Brain microvascular endothelial cell (primary cell): ENCODE measurements around the gene EIF4E.
"Not testable (repeated sequence)": the region's sequence is repeated elsewhere in the genome, so short reads cannot be mapped to it uniquely, and the experiment has no call there.

Source experiments
- DNase-seq: peaks from one replicate; pipeline ENCODE4 v3.0.0-alpha.2; 2020
- H3K27ac ChIP-seq: fragments of 250-450 bp; sonication (Bioruptor Pico); 2 replicates; pipeline ENCODE4 v1.5.1; 2020; ENCODE audit warnings: mild to moderate bottlenecking, moderate library complexity
- H3K27me3 ChIP-seq: fragments of 250-450 bp; sonication (Bioruptor Pico); replicated peaks from 2 replicates; pipeline ENCODE4 v1.5.1; 2020; ENCODE audit warnings: mild to moderate bottlenecking
- H3K36me3 ChIP-seq: fragments of 250-450 bp; sonication (Bioruptor Pico); replicated peaks from 2 replicates; pipeline ENCODE4 v1.5.1; 2020; ENCODE audit warnings: mild to moderate bottlenecking
- H3K4me3 ChIP-seq: 2 replicates; pipeline ENCODE4 v1.5.1; 2011; ENCODE audit warnings: low read depth, mild to moderate bottlenecking, control low read depth, low read length, moderate library complexity
- in situ Hi-C: cut with HindIII; loops from 2 replicates; pipeline ENCODE4 v1.10.0; 2017; ENCODE audit warnings: low sequenced_read_pairs, low pct_ligation_motif_present
- TF ChIP-seq, protein P1 (sequence below): IDR thresholded peaks from 2 replicates; pipeline ENCODE4 v1.5.1; 2011; ENCODE audit warnings: low read depth, mild to moderate bottlenecking, moderate library complexity, low read length, control low read depth, inconsistent platforms; ENCODE audit errors: missing control alignments

EIF4E gene

GRCh38 chr4:98861100-98861884 is 67.6 kb downstream of the EIF4E start:
- TF ChIP-seq, protein P1, sequence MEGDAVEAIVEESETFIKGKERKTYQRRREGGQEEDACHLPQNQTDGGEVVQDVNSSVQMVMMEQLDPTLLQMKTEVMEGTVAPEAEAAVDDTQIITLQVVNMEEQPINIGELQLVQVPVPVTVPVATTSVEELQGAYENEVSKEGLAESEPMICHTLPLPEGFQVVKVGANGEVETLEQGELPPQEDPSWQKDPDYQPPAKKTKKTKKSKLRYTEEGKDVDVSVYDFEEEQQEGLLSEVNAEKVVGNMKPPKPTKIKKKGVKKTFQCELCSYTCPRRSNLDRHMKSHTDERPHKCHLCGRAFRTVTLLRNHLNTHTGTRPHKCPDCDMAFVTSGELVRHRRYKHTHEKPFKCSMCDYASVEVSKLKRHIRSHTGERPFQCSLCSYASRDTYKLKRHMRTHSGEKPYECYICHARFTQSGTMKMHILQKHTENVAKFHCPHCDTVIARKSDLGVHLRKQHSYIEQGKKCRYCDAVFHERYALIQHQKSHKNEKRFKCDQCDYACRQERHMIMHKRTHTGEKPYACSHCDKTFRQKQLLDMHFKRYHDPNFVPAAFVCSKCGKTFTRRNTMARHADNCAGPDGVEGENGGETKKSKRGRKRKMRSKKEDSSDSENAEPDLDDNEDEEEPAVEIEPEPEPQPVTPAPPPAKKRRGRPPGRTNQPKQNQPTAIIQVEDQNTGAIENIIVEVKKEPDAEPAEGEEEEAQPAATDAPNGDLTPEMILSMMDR = no peak
- Histone ChIP-seq H3K27me3 (no peaks in the 10 kb centered on the region), H3K36me3 (no peaks in the 10 kb centered on the region), H3K4me3 (no peak overlapping the region), H3K27ac (no peak overlapping the region)
- no peak for DNase-seq
- in situ Hi-C loops = no loop called here

DNA sequence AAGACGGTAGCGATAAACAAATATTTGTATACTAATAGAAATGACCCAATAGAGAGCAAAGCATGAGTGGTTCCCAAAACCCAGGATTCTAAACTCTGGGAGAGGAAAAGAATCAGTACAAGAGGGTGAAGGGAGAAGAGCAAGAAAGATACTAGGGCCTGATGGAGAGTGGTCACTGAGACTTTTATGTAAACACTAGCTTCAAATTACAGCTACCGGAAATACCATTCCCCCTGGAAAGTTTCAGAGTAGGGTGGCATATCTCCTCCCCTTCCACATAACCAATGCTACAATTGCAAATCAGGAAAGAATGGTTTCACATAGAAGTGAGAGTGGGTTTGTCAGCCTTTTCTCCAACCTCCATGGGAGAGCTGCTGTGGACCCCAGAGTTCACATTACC is 77.1 kb downstream of the EIF4E start:
- no peak overlapping the region for H3K27ac ChIP-seq

GRCh38 chr4:98850937-98851336 is 78.0 kb downstream of the EIF4E start:
- no peak for DNase-seq
- Histone ChIP-seq H3K27me3 (no peaks in the 10 kb centered on the region), H3K4me3 (no peak overlapping the region), H3K27ac (no peak overlapping the region), H3K36me3 (no peaks in the 10 kb centered on the region)
- in situ Hi-C loops = no loop called here
- TF ChIP-seq, protein P1 = no peak

More for the DNA sequence above, 77.1 kb downstream of the EIF4E start:
- no peaks in the 10 kb centered on the region for H3K27me3 ChIP-seq
- H3K4me3 ChIP-seq = no peak overlapping the region
- in situ Hi-C loops = no loop called here
- TF ChIP-seq, protein P1 = no peak
- DNase-seq = peak; percentile 29
- no peaks in the 10 kb centered on the region for H3K36me3 ChIP-seq

DNA sequence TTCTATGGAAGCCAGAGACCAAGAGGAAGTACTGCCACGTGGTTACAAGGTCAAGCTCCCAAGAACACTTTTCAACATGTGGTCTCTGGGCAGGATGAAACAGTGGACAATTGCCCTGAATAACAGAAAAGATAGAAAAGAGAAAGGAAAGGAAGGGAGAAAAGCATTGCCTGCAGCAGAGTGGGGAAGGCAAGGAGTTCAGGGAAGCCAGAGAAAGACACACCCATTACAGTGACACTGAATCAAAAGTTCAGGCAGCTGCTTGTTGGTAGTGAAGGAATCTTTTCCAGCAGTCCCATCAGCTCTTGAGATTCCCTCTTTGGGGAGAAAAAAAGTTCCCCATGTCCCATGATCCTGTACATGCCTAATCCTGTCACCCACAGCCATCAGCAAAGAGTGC is 80.5 kb downstream of the EIF4E start:
- in situ Hi-C loops = no loop called here
- H3K36me3 ChIP-seq = no peaks in the 10 kb centered on the region
- DNase-seq = no peak
- H3K4me3 ChIP-seq = no peak overlapping the region
- TF ChIP-seq, protein P1 = no peak
- no peaks in the 10 kb centered on the region for H3K27me3 ChIP-seq
- no peak overlapping the region for H3K27ac ChIP-seq

DNA sequence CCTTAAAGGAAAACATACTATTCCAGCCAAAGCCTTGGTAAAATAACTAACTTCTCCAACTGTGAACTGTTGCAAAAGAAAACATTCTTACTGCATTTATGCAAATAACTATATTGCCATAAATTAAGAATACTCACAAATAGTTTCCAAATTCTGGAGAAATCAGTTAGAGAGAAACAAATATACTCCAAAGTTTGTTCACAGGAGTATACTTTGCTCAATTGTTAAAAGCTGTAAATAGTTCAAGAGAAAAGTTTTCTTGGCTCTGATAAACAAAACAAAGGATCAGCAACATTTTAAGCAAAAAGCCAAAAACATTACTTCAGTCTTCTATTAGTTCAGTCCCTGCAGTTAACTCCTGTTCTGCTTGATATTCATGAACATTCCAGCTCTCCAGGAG is 83.0 kb downstream of the EIF4E start:
- TF ChIP-seq, protein P1 = no peak
- Histone ChIP-seq H3K36me3 (no peaks in the 10 kb centered on the region), H3K27ac (no peak overlapping the region), H3K4me3 (no peak overlapping the region), H3K27me3 (no peaks in the 10 kb centered on the region)
- no peak for DNase-seq
- in situ Hi-C loops = no loop called here

GRCh38 chr4:98842917-98843316 is 86.0 kb downstream of the EIF4E start:
- H3K36me3 ChIP-seq, H3K27me3 ChIP-seq, DNase-seq, H3K4me3 ChIP-seq, H3K27ac ChIP-seq, in situ Hi-C loops: not testable (repeated sequence)
